ENCODE results near the gene FAM131C. TPM values are rescaled to one million over a fixed set of nuclear protein-coding genes. Genes with fewer than 3 reads are reported as not detected.
A peak's percentile ranks its signal among the peaks of the same experiment; 100 is the strongest.
"Not testable (repeated sequence)": the region's sequence is repeated elsewhere in the genome, so short reads cannot be mapped to it uniquely, and the experiment has no call there.

Gene FAM131C
- total RNA-seq, 1 experiment from 2014 or later = 3.4 TPM

DNA sequence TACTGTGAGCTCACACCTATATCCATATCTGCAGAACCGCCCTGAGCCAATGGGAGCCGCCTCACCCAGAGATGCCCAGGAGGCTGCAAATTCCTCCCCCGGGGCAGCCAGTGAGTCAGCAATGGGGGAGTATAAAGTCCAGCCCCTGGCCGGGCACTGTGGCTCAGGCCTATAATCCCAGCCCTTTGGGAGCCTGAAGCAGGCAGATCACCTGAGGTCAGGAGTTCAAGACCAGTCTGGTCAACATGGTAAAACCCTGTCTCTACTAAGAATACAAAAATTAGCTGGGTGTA is 34.9 kb downstream of the FAM131C start:
- no TSS peak for BruUV-seq (replicated peaks)
- Histone ChIP-seq H3K27me3 (ENCODE audit: control insufficient read depth, insufficient read depth, low read length) (no peaks in the 10 kb centered on the region), H3K4me3 (ENCODE audit: low read depth in 2 of 2, low read length in 2 of 2) (no peak overlapping the region), H3K27ac (ENCODE audit: low read length) (no peak overlapping the region), H3K36me3 (ENCODE audit: control insufficient read depth, insufficient read depth, low read length) (no peaks in the 10 kb centered on the region), H3K4me1 (ENCODE audit: control insufficient read depth, insufficient read depth, low read length) (no peaks in the 10 kb centered on the region), H3K9me3 (ENCODE audit: control insufficient read depth, insufficient read depth, low read depth, low read length) (no peaks in the 10 kb centered on the region)
- ATAC-seq (no peak), DNase-seq (ENCODE audit: low read depth, low spot score) (no peak)
- intact Hi-C loops (cut with micrococcal nuclease; ENCODE audit: unreplicated experiment) = no loop called here
- ChIA-PET POLR2A (no interaction called here), CTCF (no interaction called here)
- in situ Hi-C loops (cut with HindIII; ENCODE audit: low pct_unique_long_range_greater_than_20kb, low sequenced_read_pairs) = no loop called here
- no peak for TF ChIP-seq SIN3A (IDR thresholded peaks at IDR 0.05; ENCODE audit: borderline replicate concordance, insufficient read depth, low read depth, low read length)

DNA sequence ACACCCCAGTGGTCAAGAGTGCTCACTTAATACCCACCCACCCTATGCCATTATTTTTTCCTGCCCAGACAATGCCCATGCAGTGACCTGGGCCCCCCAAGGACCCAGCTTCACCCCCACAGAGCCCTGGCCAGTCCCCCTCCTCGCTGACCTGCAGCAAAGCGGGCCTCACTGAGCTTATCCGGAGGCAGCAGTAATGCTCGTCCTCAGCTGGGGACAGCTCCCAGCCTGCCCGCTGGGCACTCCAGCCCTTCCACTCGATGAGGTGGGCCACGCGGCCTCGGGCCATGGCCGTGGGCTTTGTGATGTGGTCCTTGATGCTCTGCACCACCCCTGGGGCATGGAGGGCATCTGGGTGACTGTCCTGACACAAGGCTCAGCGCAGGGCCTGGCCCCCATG is 37.0 kb downstream of the FAM131C start:
- intact Hi-C loops (cut with micrococcal nuclease; ENCODE audit: unreplicated experiment); H3K27me3 ChIP-seq (ENCODE audit: control insufficient read depth, insufficient read depth, low read length); H3K4me1 ChIP-seq (ENCODE audit: control insufficient read depth, insufficient read depth, low read length); H3K9me3 ChIP-seq (ENCODE audit: control insufficient read depth, insufficient read depth, low read depth, low read length); DNase-seq (ENCODE audit: low read depth, low spot score); ATAC-seq; BruUV-seq (replicated peaks); H3K27ac ChIP-seq (ENCODE audit: low read length); H3K4me3 ChIP-seq (ENCODE audit: low read depth in 2 of 2, low read length in 2 of 2); in situ Hi-C loops (cut with HindIII; ENCODE audit: low pct_unique_long_range_greater_than_20kb, low sequenced_read_pairs); H3K36me3 ChIP-seq (ENCODE audit: control insufficient read depth, insufficient read depth, low read length): not testable (repeated sequence)
- ChIA-PET CTCF (interaction anchor here (0.7 kb wide), 1 partner anchor 26 kb away, joined by 3 read pairs; no protein-coding TSS in a partner anchor), POLR2A (interaction anchor here (0.6 kb wide), 1 partner anchor 36 kb away, joined by 3 read pairs; no protein-coding TSS in a partner anchor)

DNA sequence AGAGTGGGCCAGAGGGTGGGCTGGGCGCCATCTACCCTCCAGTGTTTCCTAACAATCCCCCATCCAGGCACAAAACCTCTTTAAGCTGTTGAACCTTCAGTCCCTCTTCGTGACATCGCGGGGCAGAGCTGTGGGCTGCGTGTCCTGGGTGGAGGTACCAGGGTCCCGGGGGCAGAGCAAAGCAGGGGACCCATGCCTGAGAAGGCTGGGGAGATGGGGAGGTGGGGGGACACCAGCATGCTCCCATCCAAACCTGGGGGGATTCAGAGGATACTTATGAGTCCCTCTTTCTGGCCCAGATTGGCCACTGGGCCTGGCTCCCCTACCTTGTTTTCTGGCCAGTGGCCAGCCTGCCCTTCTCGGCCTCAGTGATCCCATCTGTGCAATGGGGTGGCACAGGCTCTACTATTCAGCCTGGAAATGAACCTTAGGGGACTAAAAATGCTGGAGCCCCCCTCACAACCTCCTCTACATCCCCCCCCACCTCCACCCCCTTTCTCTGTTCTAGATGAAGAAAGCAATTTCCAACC is 40.3 kb downstream of the FAM131C start:
- ATAC-seq; H3K4me1 ChIP-seq (ENCODE audit: control insufficient read depth, insufficient read depth, low read length); in situ Hi-C loops (cut with HindIII; ENCODE audit: low pct_unique_long_range_greater_than_20kb, low sequenced_read_pairs); H3K27ac ChIP-seq (ENCODE audit: low read length); DNase-seq (ENCODE audit: low read depth, low spot score); H3K4me3 ChIP-seq (ENCODE audit: low read depth in 2 of 2, low read length in 2 of 2); CTCF ChIA-PET; POLR2A ChIA-PET; H3K27me3 ChIP-seq (ENCODE audit: control insufficient read depth, insufficient read depth, low read length); H3K36me3 ChIP-seq (ENCODE audit: control insufficient read depth, insufficient read depth, low read length); BruUV-seq (replicated peaks); H3K9me3 ChIP-seq (ENCODE audit: control insufficient read depth, insufficient read depth, low read depth, low read length): not testable (repeated sequence)
- intact Hi-C loops (cut with micrococcal nuclease; ENCODE audit: unreplicated experiment) = loop anchor here (2.0 kb wide), 1 partner anchor 24 kb away; no protein-coding TSS in a partner anchor

DNA sequence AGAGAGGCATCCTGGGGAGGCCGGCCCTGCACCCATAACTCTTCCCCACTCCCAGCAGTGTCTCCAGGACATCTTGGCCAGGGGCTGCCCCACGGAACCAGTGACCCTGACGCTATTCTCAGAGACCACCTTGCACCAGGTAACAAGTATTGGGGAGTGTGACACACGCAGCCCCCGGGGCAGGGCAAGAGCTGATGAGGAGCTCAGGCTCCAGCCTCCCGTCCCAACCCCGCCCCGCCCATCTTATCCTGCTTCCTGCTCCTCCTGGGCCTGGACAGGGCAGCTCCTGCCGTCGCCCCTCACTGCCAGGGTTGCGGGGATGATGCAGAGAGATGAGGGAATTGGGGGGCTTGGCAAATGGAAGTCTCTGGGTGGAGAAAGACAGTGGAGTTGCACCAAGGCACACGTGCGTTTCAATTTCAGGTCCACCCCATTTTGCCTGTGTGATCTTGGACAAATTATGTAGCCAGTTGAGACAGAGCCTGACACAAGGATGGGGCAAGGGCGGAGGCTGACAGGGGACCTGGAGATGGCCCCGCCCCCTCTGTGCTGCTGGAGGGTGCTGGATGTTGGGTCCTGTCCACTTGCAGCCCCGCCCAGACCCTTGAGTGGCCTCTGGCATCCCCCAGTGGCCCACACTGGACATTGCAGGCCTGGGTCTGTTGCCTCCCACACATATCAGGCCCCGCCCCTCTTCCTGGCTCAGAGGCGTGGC is 40.9 kb downstream of the FAM131C start:
- BruUV-seq (replicated peaks) = no TSS peak
- ChIA-PET POLR2A (no interaction called here), CTCF (no interaction called here)
- H3K27me3 ChIP-seq (ENCODE audit: control insufficient read depth, insufficient read depth, low read length) = no peaks in the 10 kb centered on the region
- H3K4me1 ChIP-seq (ENCODE audit: control insufficient read depth, insufficient read depth, low read length) = peaks cover 4% of the 10 kb centered on the region; the same call in 1 of the 2 replicates
- no peaks in the 10 kb centered on the region for H3K9me3 ChIP-seq (ENCODE audit: control insufficient read depth, insufficient read depth, low read depth, low read length)
- H3K27ac ChIP-seq (ENCODE audit: low read length) = no peak overlapping the region
- no peak overlapping the region for H3K4me3 ChIP-seq (ENCODE audit: low read depth in 2 of 2, low read length in 2 of 2)
- in situ Hi-C loops (cut with HindIII; ENCODE audit: low pct_unique_long_range_greater_than_20kb, low sequenced_read_pairs) = no loop called here
- DNase-seq (ENCODE audit: low read depth, low spot score) (peak; percentile 65), ATAC-seq (peak; percentile 86)
- intact Hi-C loops (cut with micrococcal nuclease; ENCODE audit: unreplicated experiment) = loop anchor here (2.0 kb wide), 1 partner anchor 24 kb away; no protein-coding TSS in a partner anchor
- TF ChIP-seq, protein P1, sequence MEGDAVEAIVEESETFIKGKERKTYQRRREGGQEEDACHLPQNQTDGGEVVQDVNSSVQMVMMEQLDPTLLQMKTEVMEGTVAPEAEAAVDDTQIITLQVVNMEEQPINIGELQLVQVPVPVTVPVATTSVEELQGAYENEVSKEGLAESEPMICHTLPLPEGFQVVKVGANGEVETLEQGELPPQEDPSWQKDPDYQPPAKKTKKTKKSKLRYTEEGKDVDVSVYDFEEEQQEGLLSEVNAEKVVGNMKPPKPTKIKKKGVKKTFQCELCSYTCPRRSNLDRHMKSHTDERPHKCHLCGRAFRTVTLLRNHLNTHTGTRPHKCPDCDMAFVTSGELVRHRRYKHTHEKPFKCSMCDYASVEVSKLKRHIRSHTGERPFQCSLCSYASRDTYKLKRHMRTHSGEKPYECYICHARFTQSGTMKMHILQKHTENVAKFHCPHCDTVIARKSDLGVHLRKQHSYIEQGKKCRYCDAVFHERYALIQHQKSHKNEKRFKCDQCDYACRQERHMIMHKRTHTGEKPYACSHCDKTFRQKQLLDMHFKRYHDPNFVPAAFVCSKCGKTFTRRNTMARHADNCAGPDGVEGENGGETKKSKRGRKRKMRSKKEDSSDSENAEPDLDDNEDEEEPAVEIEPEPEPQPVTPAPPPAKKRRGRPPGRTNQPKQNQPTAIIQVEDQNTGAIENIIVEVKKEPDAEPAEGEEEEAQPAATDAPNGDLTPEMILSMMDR (IDR thresholded peaks at IDR 0.05) = peak; percentile 98
- TF ChIP-seq, protein P2, sequence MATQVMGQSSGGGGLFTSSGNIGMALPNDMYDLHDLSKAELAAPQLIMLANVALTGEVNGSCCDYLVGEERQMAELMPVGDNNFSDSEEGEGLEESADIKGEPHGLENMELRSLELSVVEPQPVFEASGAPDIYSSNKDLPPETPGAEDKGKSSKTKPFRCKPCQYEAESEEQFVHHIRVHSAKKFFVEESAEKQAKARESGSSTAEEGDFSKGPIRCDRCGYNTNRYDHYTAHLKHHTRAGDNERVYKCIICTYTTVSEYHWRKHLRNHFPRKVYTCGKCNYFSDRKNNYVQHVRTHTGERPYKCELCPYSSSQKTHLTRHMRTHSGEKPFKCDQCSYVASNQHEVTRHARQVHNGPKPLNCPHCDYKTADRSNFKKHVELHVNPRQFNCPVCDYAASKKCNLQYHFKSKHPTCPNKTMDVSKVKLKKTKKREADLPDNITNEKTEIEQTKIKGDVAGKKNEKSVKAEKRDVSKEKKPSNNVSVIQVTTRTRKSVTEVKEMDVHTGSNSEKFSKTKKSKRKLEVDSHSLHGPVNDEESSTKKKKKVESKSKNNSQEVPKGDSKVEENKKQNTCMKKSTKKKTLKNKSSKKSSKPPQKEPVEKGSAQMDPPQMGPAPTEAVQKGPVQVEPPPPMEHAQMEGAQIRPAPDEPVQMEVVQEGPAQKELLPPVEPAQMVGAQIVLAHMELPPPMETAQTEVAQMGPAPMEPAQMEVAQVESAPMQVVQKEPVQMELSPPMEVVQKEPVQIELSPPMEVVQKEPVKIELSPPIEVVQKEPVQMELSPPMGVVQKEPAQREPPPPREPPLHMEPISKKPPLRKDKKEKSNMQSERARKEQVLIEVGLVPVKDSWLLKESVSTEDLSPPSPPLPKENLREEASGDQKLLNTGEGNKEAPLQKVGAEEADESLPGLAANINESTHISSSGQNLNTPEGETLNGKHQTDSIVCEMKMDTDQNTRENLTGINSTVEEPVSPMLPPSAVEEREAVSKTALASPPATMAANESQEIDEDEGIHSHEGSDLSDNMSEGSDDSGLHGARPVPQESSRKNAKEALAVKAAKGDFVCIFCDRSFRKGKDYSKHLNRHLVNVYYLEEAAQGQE (IDR thresholded peaks at IDR 0.05; ENCODE audit: insufficient read depth in 1 of 2, low read depth in 2 of 2, low read length in 1 of 2) = no peak
- no peak for TF ChIP-seq TCF7L2 (IDR thresholded peaks at IDR 0.05; ENCODE audit: low read depth, low read length)
- no peaks in the 10 kb centered on the region for H3K36me3 ChIP-seq (ENCODE audit: control insufficient read depth, insufficient read depth, low read length)

Data from Panc1 (cell line).